Osteocyte (in vitro differentiated cells): ENCODE results near the gene PGM2L1. TPM values are rescaled to one million over a fixed set of nuclear protein-coding genes. Genes with fewer than 3 reads are reported as not detected.
A peak's percentile ranks its signal among the peaks of the same experiment; 100 is the strongest.

Experiments used
- DNase-seq: peaks from one replicate; pipeline ENCODE4 v3.0.0; 2021; ENCODE audit warnings: mixed read lengths; ENCODE audit not compliant: unreplicated experiment; ENCODE audit errors: extremely low spot score
- H3K27ac Mint-ChIP-seq: one replicate; pipeline ENCODE4 v1.8.0; 2021; ENCODE audit warnings: mild to moderate bottlenecking, mixed read lengths; ENCODE audit not compliant: unreplicated experiment
- H3K27me3 Mint-ChIP-seq: one replicate; pipeline ENCODE4 v1.8.0; 2021; ENCODE audit warnings: mixed read lengths; ENCODE audit not compliant: unreplicated experiment
- H3K36me3 Mint-ChIP-seq: one replicate; pipeline ENCODE4 v1.8.0; 2021; ENCODE audit warnings: mixed read lengths; ENCODE audit not compliant: unreplicated experiment
- H3K4me1 Mint-ChIP-seq: one replicate; pipeline ENCODE4 v1.8.0; 2021; ENCODE audit warnings: mixed read lengths; ENCODE audit not compliant: unreplicated experiment
- H3K4me3 Mint-ChIP-seq: one replicate; pipeline ENCODE4 v1.8.0; 2021; ENCODE audit warnings: mild to moderate bottlenecking, moderate library complexity, mixed read lengths; ENCODE audit not compliant: unreplicated experiment
- H3K9me3 Mint-ChIP-seq: one replicate; pipeline ENCODE4 v1.8.0; 2021; ENCODE audit warnings: mixed read lengths; ENCODE audit not compliant: unreplicated experiment
- total RNA-seq: library from RNA; stranded (reverse); gene quantifications from 2 replicates; pipeline ENCODE4 v1.2.1, GENCODE V29; 2021
- TF ChIP-seq, protein P1 (sequence below): fragments of 200-600 bp; sonication (generic); IDR thresholded peaks from 2 replicates; pipeline ENCODE4 v1.5.0; 2021; ENCODE audit warnings: antibody characterized with exemption, mild to moderate bottlenecking, moderate library complexity

PGM2L1 gene
- total RNA-seq, 1 donor from 2014 or later, result 22.1 TPM

DNA sequence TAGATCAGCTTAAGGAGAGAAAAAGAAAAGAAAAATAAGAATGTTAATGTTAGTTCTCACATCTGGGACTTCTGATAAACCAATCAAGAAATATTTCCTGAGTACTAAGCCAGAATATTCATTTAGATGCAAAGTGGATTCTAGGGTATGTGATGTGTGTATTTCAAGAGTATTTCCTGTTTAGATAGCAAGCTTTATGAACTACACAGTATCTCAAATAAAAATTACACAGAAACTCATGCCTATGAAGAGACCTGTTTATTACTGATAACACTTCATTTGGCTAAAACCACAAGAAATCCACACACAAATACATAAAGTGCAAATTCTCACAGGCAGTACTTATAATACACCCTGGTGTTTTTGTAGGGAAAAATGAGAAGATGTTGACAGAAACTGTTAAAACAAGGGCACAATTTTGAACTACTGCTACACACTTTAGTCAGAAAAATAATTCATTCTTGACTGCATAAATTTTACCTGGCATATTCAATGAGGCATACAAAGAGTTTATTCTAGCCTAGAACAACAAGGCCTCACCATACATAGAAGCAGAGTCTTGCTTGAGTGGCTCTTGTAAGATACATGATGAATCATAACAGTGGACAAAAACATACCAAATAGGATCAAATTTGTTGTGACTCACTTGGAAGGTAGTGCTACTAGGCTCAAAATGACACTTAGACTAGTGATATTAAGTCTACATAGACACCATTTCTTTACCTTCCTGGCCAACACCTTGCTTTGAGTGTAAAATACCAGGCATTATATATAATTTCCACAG lies 68.0 kb downstream of the PGM2L1 start:
- Mint-ChIP-seq H3K9me3 (no peaks in the 10 kb centered on the region), H3K27me3 (no peaks in the 10 kb centered on the region), H3K4me1 (peaks cover 60% of the 10 kb centered on the region), H3K36me3 (peaks cover 15% of the 10 kb centered on the region), H3K4me3 (no peak overlapping the region), H3K27ac (peak overlapping the region; percentile 73)
- DNase-seq, result no peak
- TF ChIP-seq, protein P1, sequence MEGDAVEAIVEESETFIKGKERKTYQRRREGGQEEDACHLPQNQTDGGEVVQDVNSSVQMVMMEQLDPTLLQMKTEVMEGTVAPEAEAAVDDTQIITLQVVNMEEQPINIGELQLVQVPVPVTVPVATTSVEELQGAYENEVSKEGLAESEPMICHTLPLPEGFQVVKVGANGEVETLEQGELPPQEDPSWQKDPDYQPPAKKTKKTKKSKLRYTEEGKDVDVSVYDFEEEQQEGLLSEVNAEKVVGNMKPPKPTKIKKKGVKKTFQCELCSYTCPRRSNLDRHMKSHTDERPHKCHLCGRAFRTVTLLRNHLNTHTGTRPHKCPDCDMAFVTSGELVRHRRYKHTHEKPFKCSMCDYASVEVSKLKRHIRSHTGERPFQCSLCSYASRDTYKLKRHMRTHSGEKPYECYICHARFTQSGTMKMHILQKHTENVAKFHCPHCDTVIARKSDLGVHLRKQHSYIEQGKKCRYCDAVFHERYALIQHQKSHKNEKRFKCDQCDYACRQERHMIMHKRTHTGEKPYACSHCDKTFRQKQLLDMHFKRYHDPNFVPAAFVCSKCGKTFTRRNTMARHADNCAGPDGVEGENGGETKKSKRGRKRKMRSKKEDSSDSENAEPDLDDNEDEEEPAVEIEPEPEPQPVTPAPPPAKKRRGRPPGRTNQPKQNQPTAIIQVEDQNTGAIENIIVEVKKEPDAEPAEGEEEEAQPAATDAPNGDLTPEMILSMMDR, result no peak

DNA sequence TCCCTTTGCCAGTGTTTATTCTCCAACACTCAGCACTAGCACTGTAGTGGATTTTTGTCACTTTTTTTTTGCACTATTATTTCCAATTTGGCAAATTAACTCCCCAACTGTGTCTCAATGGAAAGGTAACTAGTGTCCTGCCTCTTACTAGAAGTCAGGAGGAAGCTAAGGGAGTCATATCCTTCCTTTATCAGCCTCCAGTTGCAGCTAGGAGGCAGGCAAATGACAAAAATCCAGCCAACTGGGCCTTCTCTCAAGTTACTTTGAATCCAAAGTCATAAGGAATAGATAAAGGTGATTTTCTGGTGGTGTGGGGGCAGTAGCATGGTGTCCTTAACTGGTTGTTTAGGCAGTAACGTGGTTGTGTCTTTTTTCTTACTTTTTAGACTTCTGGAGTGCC lies 71.2 kb downstream of the PGM2L1 start:
- TF ChIP-seq, protein P1, result peak; percentile 5

DNA sequence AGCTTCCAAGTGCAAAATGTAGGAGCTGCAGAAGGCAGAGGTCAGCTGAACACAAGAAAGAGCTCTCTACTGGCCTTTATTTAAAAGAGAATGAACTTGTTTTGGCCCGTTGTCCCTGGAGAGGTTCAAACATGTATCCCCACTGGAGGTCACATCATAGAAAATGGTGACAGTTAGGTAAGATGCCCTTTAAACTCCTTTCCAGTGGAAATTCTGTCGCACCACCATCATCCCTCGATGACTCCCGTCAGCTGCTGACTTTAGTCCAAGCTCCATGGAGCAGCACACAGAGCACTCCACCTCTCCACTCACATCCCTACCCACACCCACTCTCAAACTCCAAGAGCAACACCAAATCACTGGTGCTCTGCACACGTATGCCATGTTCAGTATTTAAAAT lies 71.6 kb downstream of the PGM2L1 start:
- Mint-ChIP-seq H3K36me3 (peaks cover 6% of the 10 kb centered on the region), H3K4me3 (no peak overlapping the region), H3K27ac (peak overlapping the region; percentile 60), H3K4me1 (peaks cover 64% of the 10 kb centered on the region), H3K9me3 (no peaks in the 10 kb centered on the region), H3K27me3 (no peaks in the 10 kb centered on the region)
- no peak for DNase-seq
- TF ChIP-seq, protein P1, result no peak

More for the DNA sequence above, 71.2 kb downstream of the PGM2L1 start:
- Mint-ChIP-seq H3K27me3 (no peaks in the 10 kb centered on the region), H3K4me1 (peaks cover 63% of the 10 kb centered on the region), H3K36me3 (peaks cover 7% of the 10 kb centered on the region), H3K9me3 (no peaks in the 10 kb centered on the region), H3K27ac (peak overlapping the region; percentile 45), H3K4me3 (no peak overlapping the region)
- DNase-seq, result no peak

DNA sequence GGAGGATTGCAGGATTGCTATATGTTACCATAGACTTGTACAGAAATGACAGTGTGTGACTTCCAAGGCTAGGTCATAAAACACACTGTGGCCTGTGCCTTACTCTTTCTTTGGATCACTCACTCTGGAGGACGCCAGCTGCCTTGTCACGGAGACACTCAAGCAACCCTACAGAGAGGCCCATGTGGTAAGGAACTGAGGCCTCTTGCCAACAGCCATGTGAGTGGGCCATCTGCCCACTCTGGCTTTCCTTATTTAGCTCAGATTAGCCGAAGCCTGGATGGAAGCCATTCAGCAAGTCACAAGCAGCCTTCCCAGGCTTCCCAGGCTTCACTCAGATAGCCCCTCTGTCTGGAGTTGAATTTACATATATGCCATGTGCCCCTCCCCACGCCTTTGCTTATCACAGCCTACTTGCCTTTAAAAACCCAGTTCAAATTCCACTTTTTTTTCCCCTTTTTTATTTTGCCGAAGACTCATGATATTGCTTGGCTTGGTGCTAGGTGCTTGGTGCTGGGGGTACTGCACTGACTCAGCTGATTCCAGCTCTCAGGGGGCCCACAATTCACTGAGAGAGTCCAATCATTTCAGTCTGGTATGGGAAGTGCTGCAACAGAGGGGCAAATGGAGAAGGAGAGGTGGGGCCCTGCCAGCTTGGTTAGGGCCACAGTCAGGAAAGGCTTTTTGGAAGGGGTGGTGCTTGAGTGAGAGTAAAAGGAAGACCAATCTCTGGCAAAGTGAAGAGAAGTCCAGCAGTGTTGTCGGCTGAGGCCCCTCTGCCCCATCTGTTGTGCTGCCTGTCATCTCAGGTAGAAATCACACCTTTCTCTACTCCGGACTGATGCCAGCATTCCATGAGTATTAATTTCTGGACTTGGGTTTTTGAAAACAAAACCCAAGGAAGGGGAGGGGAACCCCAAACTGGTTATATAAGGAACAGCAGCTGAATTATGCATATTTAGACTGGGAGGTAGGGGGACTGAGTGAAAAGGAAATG lies 72.3 kb downstream of the PGM2L1 start:
- no peak for DNase-seq
- Mint-ChIP-seq H3K27me3 (no peaks in the 10 kb centered on the region), H3K4me1 (peaks cover 65% of the 10 kb centered on the region), H3K9me3 (no peaks in the 10 kb centered on the region), H3K36me3 (peaks cover 6% of the 10 kb centered on the region), H3K27ac (peak overlapping the region; percentile 60), H3K4me3 (no peak overlapping the region)
- TF ChIP-seq, protein P1, result no peak

DNA sequence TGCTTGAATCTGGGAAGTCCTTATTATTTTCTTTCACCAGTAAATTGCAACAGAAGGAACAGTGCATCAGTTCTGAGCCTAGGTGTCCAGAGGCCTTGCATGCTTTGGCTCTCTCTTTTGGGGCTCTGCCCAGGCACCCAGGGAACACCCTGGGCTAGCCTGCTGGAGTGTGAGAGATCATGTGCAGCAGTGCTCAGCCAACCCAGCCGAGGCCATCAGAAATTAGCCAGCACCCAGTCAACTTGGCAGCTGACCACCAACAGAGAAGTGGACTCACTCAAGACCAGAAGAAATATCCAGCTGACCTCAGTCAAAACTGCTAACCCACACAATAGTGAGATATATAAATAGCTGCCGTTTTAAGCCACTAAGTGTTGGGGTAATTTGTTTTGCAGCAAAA lies 75.6 kb downstream of the PGM2L1 start:
- Mint-ChIP-seq H3K27me3 (no peaks in the 10 kb centered on the region), H3K9me3 (no peaks in the 10 kb centered on the region), H3K27ac (peak overlapping the region; percentile 84), H3K4me1 (peaks cover 73% of the 10 kb centered on the region), H3K4me3 (no peak overlapping the region), H3K36me3 (peaks cover 4% of the 10 kb centered on the region)
- no peak for DNase-seq
- TF ChIP-seq, protein P1, result no peak
